ENCODE data around the gene POFUT2.

POFUT2 gene

GRCh38 chr21:45285266-45285931 lies 2.3 kb downstream of the POFUT2 start:
- ChIA-PET CTCF (interaction anchor here (1.2 to 18.2 kb wide), 4 partner anchors 9 to 596 kb away, joined by 3 to 304 read pairs (median 4); no protein-coding TSS in a partner anchor), POLR2A (no interaction called here)
- TF ChIP-seq CTCF (IDR thresholded peaks at IDR 0.05; ENCODE audit: insufficient read depth, low read length, missing control alignments) = no peak
- DNase-seq (ENCODE audit: low read depth, low spot score) = no peak
- H3K4me3 ChIP-seq (ENCODE audit: low read depth, low read length) = no peak overlapping the region; the same call in 1 of the 2 replicates

- CTCF ChIA-PET = interaction anchor here (1.3 to 18.2 kb wide), 2 partner anchors 8 to 144 kb away, joined by 5 to 304 read pairs; no protein-coding TSS in a partner anchor
- TF ChIP-seq CTCF (IDR thresholded peaks at IDR 0.05; ENCODE audit: insufficient read depth, low read length, missing control alignments) = no peak
- DNase-seq (ENCODE audit: low read depth, low spot score) = no peak
- POLR2A ChIA-PET = no interaction called here
- no peak overlapping the region for H3K4me3 ChIP-seq (ENCODE audit: low read depth, low read length)
Observed at GRCh38 chr21:45284456-45284741, 3.3 kb downstream of the POFUT2 start.

- CTCF ChIA-PET = interaction anchor here (0.9 to 18.2 kb wide), 2 partner anchors 12 to 144 kb away, joined by 3 to 304 read pairs; no protein-coding TSS in a partner anchor
- POLR2A ChIA-PET = no interaction called here
- TF ChIP-seq CTCF (IDR thresholded peaks at IDR 0.05; ENCODE audit: insufficient read depth, low read length, missing control alignments) = no peak
- no peak for DNase-seq (ENCODE audit: low read depth, low spot score)
- no peak overlapping the region for H3K4me3 ChIP-seq (ENCODE audit: low read depth, low read length)
Observed at GRCh38 chr21:45283611-45284455, 3.9 kb downstream of the POFUT2 start.

- CTCF ChIA-PET = interaction anchor here (0.9 to 18.2 kb wide), 2 partner anchors 11 to 143 kb away, joined by 3 to 304 read pairs; no protein-coding TSS in a partner anchor
- TF ChIP-seq CTCF (IDR thresholded peaks at IDR 0.05; ENCODE audit: insufficient read depth, low read length, missing control alignments) = no peak
- POLR2A ChIA-PET = no interaction called here
- DNase-seq (ENCODE audit: low read depth, low spot score) = no peak
- H3K4me3 ChIP-seq (ENCODE audit: low read depth, low read length) = no peak overlapping the region
Observed at GRCh38 chr21:45283035-45283610, 4.6 kb downstream of the POFUT2 start.

GRCh38 chr21:45282283-45283034 lies 5.2 kb downstream of the POFUT2 start:
- POLR2A ChIA-PET = no interaction called here
- TF ChIP-seq CTCF (IDR thresholded peaks at IDR 0.05; ENCODE audit: insufficient read depth, low read length, missing control alignments) = no peak
- no peak overlapping the region for H3K4me3 ChIP-seq (ENCODE audit: low read depth, low read length)
- no peak for DNase-seq (ENCODE audit: low read depth, low spot score)
- CTCF ChIA-PET = interaction anchor here (1.0 to 3.2 kb wide), 3 partner anchors 11 to 158 kb away, joined by 3 to 13 read pairs (median 3); no protein-coding TSS in a partner anchor

Measured in AG04449 (cell line).